Measurements from ENCODE around the gene OR51B2. TPM values are rescaled to one million over a fixed set of nuclear protein-coding genes. Genes with fewer than 3 reads are reported as not detected.

Gene OR51B2
- total RNA-seq, 1 experiment from 2014 or later = not detected

- no peak overlapping the region for H3T11ph ChIP-seq (ENCODE audit: low read length)
- no peaks in the 10 kb centered on the region; the same call in 1 of the 2 replicates for H3K27me3 Mint-ChIP-seq (ENCODE audit: low read depth)
- H3K4me1 ChIP-seq (ENCODE audit: insufficient read depth, low read length) = no peaks in the 10 kb centered on the region
- H3K56ac ChIP-seq (ENCODE audit: insufficient read length, low read depth, low read length) = no peak overlapping the region
- no peaks in the 10 kb centered on the region for H3K23me2 ChIP-seq (ENCODE audit: insufficient read length, low read depth, low read length, poor library complexity, severe bottlenecking)
- no peaks in the 10 kb centered on the region for H3K9me3 ChIP-seq (ENCODE audit: control insufficient read depth, low read depth, low read length)
- no peak overlapping the region for H3K9ac ChIP-seq (ENCODE audit: extremely low read depth, insufficient read length, low read length)
- H3K9me3 Mint-ChIP-seq = no peaks in the 10 kb centered on the region
- TF ChIP-seq CTCF (conservative IDR thresholded peaks at IDR 0.05) = no peak
- no peaks in the 10 kb centered on the region for H3K79me1 ChIP-seq (ENCODE audit: insufficient read depth, low read depth, low read length, poor library complexity, severe bottlenecking)
- no peaks in the 10 kb centered on the region for H3K79me2 ChIP-seq (ENCODE audit: insufficient read depth, low read length)
- no peak overlapping the region for H2BK20ac ChIP-seq (ENCODE audit: low read depth, low read length, poor library complexity, severe bottlenecking)
- no peak overlapping the region for H2AK5ac ChIP-seq (ENCODE audit: insufficient read length, low read length)
- WGBS (ENCODE audit: extremely low coverage, insufficient read length, low lambda C conversion rate) = no CpG with 5 or more reads among the region's 2 CpGs
- H3K4me3 Mint-ChIP-seq = no peak overlapping the region
- no peak overlapping the region for H3K4me2 ChIP-seq (ENCODE audit: insufficient read depth, insufficient read length, low read length)
- H3K36me3 Mint-ChIP-seq (ENCODE audit: insufficient read depth in 1 of 3, low read depth in 3 of 3) = no peaks in the 10 kb centered on the region; a peak in 1 of 7 replicates
- H3K27ac Mint-ChIP-seq = no peak overlapping the region
- no peak overlapping the region for H3K18ac ChIP-seq (ENCODE audit: insufficient read length, low read depth, low read length)
- H3K4ac ChIP-seq (ENCODE audit: low read depth, low read length) = no peak overlapping the region
- no peaks in the 10 kb centered on the region for H4K20me1 ChIP-seq (ENCODE audit: control insufficient read depth, insufficient read depth, insufficient read length)
- H3K14ac ChIP-seq (ENCODE audit: insufficient read depth, low read length) = no peak overlapping the region
- H4K5ac ChIP-seq (ENCODE audit: insufficient read length, low read depth, low read length) = no peak overlapping the region
- DNase-seq = no peak
- H2BK120ac ChIP-seq (ENCODE audit: low read depth, low read length, poor library complexity, severe bottlenecking) = no peak overlapping the region
- H3K4me1 Mint-ChIP-seq = peaks cover 4 to 7% of the 10 kb centered on the region in 2 experiments
- H2BK15ac ChIP-seq (ENCODE audit: low read depth, low read length) = no peak overlapping the region
- H2BK12ac ChIP-seq (ENCODE audit: insufficient read length, low read depth, low read length) = no peak overlapping the region
- no peak overlapping the region for H2AFZ ChIP-seq (ENCODE audit: low read length)
- no peak overlapping the region for H4K91ac ChIP-seq (ENCODE audit: insufficient read length, low read depth, low read length)
- no peak overlapping the region for H4K8ac ChIP-seq (replicated peaks; ENCODE audit: insufficient read length, low read depth, low read length)
- H2BK5ac ChIP-seq (ENCODE audit: insufficient read length, low read length) = no peak overlapping the region
- no peaks in the 10 kb centered on the region for H3K27me3 ChIP-seq (ENCODE audit: insufficient read depth, low read length)
- H3K23ac ChIP-seq (ENCODE audit: insufficient read length, low read depth, low read length) = no peak overlapping the region
- no peak overlapping the region for H3K27ac ChIP-seq (ENCODE audit: insufficient read length, low read depth, low read length)
Observed at GRCh38 chr11:5282628-5283027, 41.5 kb downstream of the OR51B2 start.
